Skin epidermis (tissue), 12 donors: ENCODE data around the gene AGAP9.
"Not testable (repeated sequence)": the region's sequence is repeated elsewhere in the genome, so short reads cannot be mapped to it uniquely, and the experiment has no call there.

Experiments used
- H3K27ac ChIP-seq, 21 experiments: fragments of 200-600 bp; sonication (generic) in 11 of 21; one replicate each; pipeline ENCODE4 v1.5.0; 2020; ENCODE audit warnings: mild to moderate bottlenecking in 3 of 21, inconsistent platforms in 2 of 21, moderate library complexity in 2 of 21
- H3K4me3 ChIP-seq, 7 experiments: fragments of 200-600 bp; sonication (generic) in 2 of 7; one replicate each; pipeline ENCODE4 v1.5.0; 2020; ENCODE audit warnings: inconsistent platforms in 2 of 7, mild to moderate bottlenecking in 2 of 7, moderate library complexity in 1 of 7

The AGAP9 gene

GRCh38 chr10:47523475-47523874 lies at the start of gene AGAP9:
Gene AGAP9 (minus strand): TSS chr10:47523638. CDS start chr10:47523526, 112 bp downstream.
- not testable (repeated sequence) for H3K27ac ChIP-seq, H3K4me3 ChIP-seq

GRCh38 chr10:47571138-47571912 lies 47.9 kb upstream of the AGAP9 start:
- H3K4me3 ChIP-seq, H3K27ac ChIP-seq: not testable (repeated sequence)

- H3K4me3 ChIP-seq, H3K27ac ChIP-seq: not testable (repeated sequence)
These were observed 43.3 kb upstream of the AGAP9 start for GRCh38 chr10:47566757-47567156.

- H3K4me3 ChIP-seq, H3K27ac ChIP-seq: not testable (repeated sequence)
These were observed 42.8 kb upstream of the AGAP9 start for GRCh38 chr10:47566108-47566699.

GRCh38 chr10:47565517-47565920 lies 42.1 kb upstream of the AGAP9 start:
- H3K4me3 ChIP-seq: peak overlapping the region in 1 of 7 experiments; percentile 19
- H3K27ac ChIP-seq: not testable (repeated sequence)

GRCh38 chr10:47564953-47565352 lies 41.5 kb upstream of the AGAP9 start:
- not testable (repeated sequence) for H3K27ac ChIP-seq, H3K4me3 ChIP-seq

- not testable (repeated sequence) for H3K4me3 ChIP-seq, H3K27ac ChIP-seq
These were observed 40.9 kb upstream of the AGAP9 start for GRCh38 chr10:47564318-47564717.

- not testable (repeated sequence) for H3K27ac ChIP-seq, H3K4me3 ChIP-seq
These were observed 37.0 kb upstream of the AGAP9 start for GRCh38 chr10:47560452-47560851.

GRCh38 chr10:47559718-47560308 lies 36.4 kb upstream of the AGAP9 start:
- not testable (repeated sequence) for H3K4me3 ChIP-seq, H3K27ac ChIP-seq

- H3K27ac ChIP-seq: peak overlapping the region in 5 of 21 experiments; percentile 18 to 72 (median 54)
- H3K4me3 ChIP-seq: not testable (repeated sequence)
These were observed 34.7 kb upstream of the AGAP9 start for GRCh38 chr10:47558109-47558508.

- H3K27ac ChIP-seq: peak overlapping the region in 1 of 21 experiments; percentile 18
- H3K4me3 ChIP-seq: not testable (repeated sequence)
These were observed 34.2 kb upstream of the AGAP9 start for GRCh38 chr10:47557616-47558015.

GRCh38 chr10:47555334-47555733 lies 31.9 kb upstream of the AGAP9 start:
- H3K4me3 ChIP-seq, H3K27ac ChIP-seq: not testable (repeated sequence)

GRCh38 chr10:47554552-47554951 lies 31.1 kb upstream of the AGAP9 start:
- not testable (repeated sequence) for H3K4me3 ChIP-seq, H3K27ac ChIP-seq

- H3K4me3 ChIP-seq: peak overlapping the region; percentile 54 to 79 (median 65)
- peak overlapping the region in 17 of 21 experiments; percentile 14 to 97 (median 85) for H3K27ac ChIP-seq
These were observed 30.4 kb upstream of the AGAP9 start for GRCh38 chr10:47553860-47554247.

GRCh38 chr10:47553214-47553859 lies 29.9 kb upstream of the AGAP9 start:
- H3K27ac ChIP-seq: peak overlapping the region; percentile 38 to 97 (median 85)
- H3K4me3 ChIP-seq: peak overlapping the region; percentile 54 to 79 (median 65)

- H3K27ac ChIP-seq: peak overlapping the region in 20 of 21 experiments; percentile 71 to 97 (median 85)
- peak overlapping the region; percentile 54 to 79 (median 65) for H3K4me3 ChIP-seq
These were observed 29.3 kb upstream of the AGAP9 start for GRCh38 chr10:47552719-47553118.

- H3K4me3 ChIP-seq: not testable (repeated sequence)
These were observed 23.8 kb upstream of the AGAP9 start for GRCh38 chr10:47547286-47547685.

GRCh38 chr10:47536430-47536829 lies 13.0 kb upstream of the AGAP9 start:
- H3K27ac ChIP-seq, H3K4me3 ChIP-seq: not testable (repeated sequence)

More at GRCh38 chr10:47547286-47547685, 23.8 kb upstream of the AGAP9 start:
- not testable (repeated sequence) for H3K27ac ChIP-seq

- H3K4me3 ChIP-seq, H3K27ac ChIP-seq: not testable (repeated sequence)
These were observed 21.1 kb downstream of the AGAP9 start for GRCh38 chr10:47502313-47502712.

- not testable (repeated sequence) for H3K27ac ChIP-seq, H3K4me3 ChIP-seq
These were observed 29.2 kb downstream of the AGAP9 start for GRCh38 chr10:47494226-47494625.
